Liver (tissue), 9 donors: ENCODE results near the gene GXYLT2. TPM values are rescaled to one million over a fixed set of nuclear protein-coding genes. Genes with fewer than 3 reads are reported as not detected.
"Not testable (repeated sequence)": the region's sequence is repeated elsewhere in the genome, so short reads cannot be mapped to it uniquely, and the experiment has no call there.

ENCODE experiments used
- DNase-seq: peaks from one replicate; pipeline ENCODE4 v3.0.0-alpha.2; 2017; ENCODE audit warnings: low spot score
- H3K27ac ChIP-seq, 2 donors: one replicate each; pipeline ENCODE4 v1.7.0; 2013; ENCODE audit warnings: inconsistent platforms in 2 of 2, low read length in 2 of 2, control low read depth in 1 of 2, low read depth in 1 of 2, mild to moderate bottlenecking in 1 of 2
- H3K27me3 ChIP-seq, 4 donors: one replicate each; pipeline versions ENCODE4 v1.6.1 to v1.7.0; 2013; ENCODE audit warnings: low read length in 3 of 4, inconsistent platforms in 1 of 4, mild to moderate bottlenecking in 1 of 4, moderate library complexity in 1 of 4; ENCODE audit not compliant: control insufficient read depth in 4 of 4, insufficient read depth in 4 of 4
- H3K36me3 ChIP-seq, 4 donors: one replicate each; pipeline versions ENCODE4 v1.6.1 to v1.7.0; 2013; ENCODE audit warnings: low read length in 3 of 4, mild to moderate bottlenecking in 3 of 4, low read depth in 1 of 4, moderate library complexity in 1 of 4; ENCODE audit not compliant: control insufficient read depth in 4 of 4, insufficient read depth in 3 of 4
- H3K4me1 ChIP-seq, 4 donors: one replicate each; pipeline versions ENCODE4 v1.6.1 to v1.7.0; 2013; ENCODE audit warnings: low read length in 3 of 4, mild to moderate bottlenecking in 3 of 4, moderate library complexity in 1 of 4; ENCODE audit not compliant: control insufficient read depth in 4 of 4, insufficient read depth in 4 of 4
- H3K4me3 ChIP-seq, 3 donors: one replicate each; pipeline versions ENCODE4 v1.6.1 to v1.7.0; 2013; ENCODE audit warnings: low read length in 3 of 3, control low read depth in 1 of 3, low read depth in 1 of 3, mild to moderate bottlenecking in 1 of 3
- H3K9ac ChIP-seq, 2 donors: one replicate each; pipeline ENCODE4 v1.7.0; 2013; ENCODE audit warnings: low read length in 2 of 2, mild to moderate bottlenecking in 2 of 2, moderate library complexity in 2 of 2, control low read depth in 1 of 2, low read depth in 1 of 2
- H3K9me3 ChIP-seq, 4 donors: one replicate each; pipeline versions ENCODE4 v1.6.1 to v1.7.0; 2013; ENCODE audit warnings: low read length in 3 of 4; ENCODE audit not compliant: control insufficient read depth in 4 of 4
- ATF3 ChIP-seq: IDR thresholded peaks from 2 replicates; pipeline ENCODE4 v1.6.1; 2016; ENCODE audit warnings: antibody characterized with exemption
- CTCF ChIP-seq: fragments of 150-350 bp; IDR thresholded peaks from 2 replicates; pipeline ENCODE4 v1.5.1; 2017; ENCODE audit warnings: improper control_type of control experiment, low read depth, low read length; ENCODE audit not compliant: missing input control
- EGR1 ChIP-seq, 2 donors: IDR thresholded peaks; 2 replicates each; pipeline ENCODE4 v1.6.1; 2016 to 2018; ENCODE audit warnings: antibody characterized with exemption in 2 of 2, low read depth in 2 of 2
- FOXA1 ChIP-seq: IDR thresholded peaks from 2 replicates; pipeline ENCODE4 v1.6.1; 2016; ENCODE audit warnings: antibody characterized with exemption
- FOXA2 ChIP-seq: IDR thresholded peaks from 2 replicates; pipeline ENCODE4 v1.6.1; 2016; ENCODE audit warnings: antibody characterized with exemption
- GABPA ChIP-seq, 2 donors: IDR thresholded peaks in 1 of 2; conservative IDR thresholded peaks in 1 of 2; 2 replicates each; pipeline ENCODE4 v1.6.1; 2016; ENCODE audit warnings: antibody characterized with exemption in 2 of 2, mild to moderate bottlenecking in 1 of 2, moderate library complexity in 1 of 2
- HNF4A ChIP-seq, 2 donors: conservative IDR thresholded peaks; 2 replicates each; pipeline ENCODE4 v1.6.1; 2016; ENCODE audit warnings: antibody characterized with exemption in 2 of 2, mild to moderate bottlenecking in 2 of 2
- JUND ChIP-seq, 2 donors: IDR thresholded peaks; 2 replicates each; pipeline ENCODE4 v1.6.1; 2016; ENCODE audit warnings: antibody characterized with exemption in 2 of 2
- MAX ChIP-seq: IDR thresholded peaks from 2 replicates; pipeline ENCODE4 v1.6.1; 2016; ENCODE audit warnings: antibody characterized with exemption
- NR2F2 ChIP-seq: IDR thresholded peaks from 2 replicates; pipeline ENCODE4 v1.6.1; 2016; ENCODE audit warnings: antibody characterized with exemption
- RAD21 ChIP-seq, 2 donors: IDR thresholded peaks; 2 replicates each; pipeline ENCODE4 v1.6.1; 2016; ENCODE audit warnings: antibody characterized with exemption in 2 of 2, mild to moderate bottlenecking in 2 of 2
- REST ChIP-seq: IDR thresholded peaks from 2 replicates; pipeline ENCODE4 v1.6.1; 2016; ENCODE audit warnings: antibody characterized with exemption, mild to moderate bottlenecking
- RXRA ChIP-seq, 2 donors: IDR thresholded peaks; 2 replicates each; pipeline ENCODE4 v1.6.1; 2017 to 2018; ENCODE audit warnings: antibody characterized with exemption in 2 of 2, mild to moderate bottlenecking in 1 of 2
- SP1 ChIP-seq: IDR thresholded peaks from 2 replicates; pipeline ENCODE4 v1.6.1; 2018; ENCODE audit warnings: antibody characterized with exemption, mild to moderate bottlenecking
- TAF1 ChIP-seq: conservative IDR thresholded peaks from 2 replicates; pipeline ENCODE4 v1.6.1; 2016; ENCODE audit warnings: antibody characterized with exemption, mild to moderate bottlenecking
- YY1 ChIP-seq: IDR thresholded peaks from 2 replicates; pipeline ENCODE4 v1.6.1; 2016; ENCODE audit warnings: antibody characterized with exemption, mild to moderate bottlenecking
- WGBS: extraction: QIAGEN DNeasy Blood & Tissue Kit; methylation state at CpG from one replicate; pipeline ENCODE4 v1.1.7; 2013; 5-methylcytosine and 5-hydroxymethylcytosine counted together
- polyA plus RNA-seq, 2 donors: library from polyadenylated mRNA; stranded (reverse) in 1 of 2; unstranded in 1 of 2; fragments of 200-250 nt in 1 of 2; fragments of >200 nt in 1 of 2; fragmentation: Nextera tagmentation in 1 of 2; extraction: Ambion mirVana in 1 of 2; gene quantifications; one replicate each; pipeline versions ENCODE4 v1.2.1 to v1.2.3, GENCODE V29; 2013 to 2015
- total RNA-seq, 2 donors: library from RNA; depleted of rRNA; stranded (reverse); fragments of >200 nt; gene quantifications; one replicate each; pipeline ENCODE4 v1.2.3, GENCODE V29; 2014
- donor health status: healthy.
- donor health status: healthy.
- donor health status: healthy.
- donor health status: healthy.
- donor health status: healthy.

The GXYLT2 gene
- total and polyA plus RNA-seq, 4 donors = 0.06 to 0.98 (median 0.10) TPM

GRCh38 chr3:72999951-73000350 lies 112.1 kb downstream of the GXYLT2 start:
- H3K27me3 ChIP-seq = no peaks in the 10 kb centered on the region
- H3K36me3 ChIP-seq = peaks cover 0 to 11% (median 3%) of the 10 kb centered on the region in 4 donors
- WGBS = 50% methylated on average over 2 of the region's 2 CpGs
- no peaks in the 10 kb centered on the region for H3K9me3 ChIP-seq
- H3K4me1 ChIP-seq = peaks cover 0 to 55% (median 45%) of the 10 kb centered on the region in 4 donors
- no peak overlapping the region for H3K4me3 ChIP-seq
- H3K27ac ChIP-seq = no peak overlapping the region
- no peak for DNase-seq
- no peak overlapping the region for H3K9ac ChIP-seq
- no peak for TF ChIP-seq RAD21 (IDR thresholded peaks at IDR 0.05)
- TF ChIP-seq FOXA1 = no peak
- TF ChIP-seq JUND (IDR thresholded peaks at IDR 0.05) = no peak
- TF ChIP-seq YY1 = no peak
- TF ChIP-seq NR2F2 = no peak
- TF ChIP-seq GABPA (IDR thresholded peaks at IDR 0.05 in 1 of 2, conservative IDR thresholded peaks at IDR 0.05 in 1 of 2) = no peak
- no peak for TF ChIP-seq EGR1 (IDR thresholded peaks at IDR 0.05; ENCODE audit: low read depth in 2 of 2)

GRCh38 chr3:73003050-73003449 lies 115.2 kb downstream of the GXYLT2 start:
- not testable (repeated sequence) for H3K27me3 ChIP-seq, H3K9me3 ChIP-seq, H3K27ac ChIP-seq, H3K9ac ChIP-seq, H3K4me3 ChIP-seq, DNase-seq
- H3K36me3 ChIP-seq = peaks cover 3 to 16% (median 10%) of the 10 kb centered on the region in 4 donors
- 84% methylated on average over 8 of the region's 8 CpGs for WGBS
- H3K4me1 ChIP-seq = peaks cover 0 to 50% (median 41%) of the 10 kb centered on the region in 4 donors

- H3K9ac ChIP-seq = no peak overlapping the region
- 52% methylated on average over 4 of the region's 4 CpGs for WGBS
- no peaks in the 10 kb centered on the region for H3K9me3 ChIP-seq
- H3K27me3 ChIP-seq = no peaks in the 10 kb centered on the region
- H3K36me3 ChIP-seq = peaks cover 3 to 16% (median 10%) of the 10 kb centered on the region in 4 donors
- H3K4me1 ChIP-seq = peaks cover 0 to 38% (median 31%) of the 10 kb centered on the region in 4 donors
- H3K27ac ChIP-seq = peak overlapping the region in 1 of 2 donors; percentile 31
- no peak for TF ChIP-seq SP1
- no peak for TF ChIP-seq FOXA1
- TF ChIP-seq ATF3 = no peak
- peak in 1 of 2 donors; percentile 39 for TF ChIP-seq HNF4A (conservative IDR thresholded peaks at IDR 0.05)
- H3K4me3 ChIP-seq = no peak overlapping the region
- no peak for DNase-seq
These were observed 116.5 kb downstream of the GXYLT2 start for GRCh38 chr3:73004316-73004715.

GRCh38 chr3:73007992-73008712 lies 120.3 kb downstream of the GXYLT2 start:
- Histone ChIP-seq H3K9me3 (no peaks in the 10 kb centered on the region), H3K4me1 (peaks cover 2 to 18% (median 8%) of the 10 kb centered on the region in 4 donors), H3K4me3 (no peak overlapping the region), H3K9ac (no peak overlapping the region), H3K27ac (no peak overlapping the region), H3K36me3 (peaks cover 0 to 17% (median 6%) of the 10 kb centered on the region in 4 donors), H3K27me3 (no peaks in the 10 kb centered on the region)
- no peak for DNase-seq
- 69% methylated on average over 6 of the region's 6 CpGs for WGBS
- TF ChIP-seq EGR1 (IDR thresholded peaks at IDR 0.05; ENCODE audit: low read depth in 2 of 2) = no peak
- no peak for TF ChIP-seq NR2F2
- no peak for TF ChIP-seq MAX
- TF ChIP-seq SP1 = no peak
- TF ChIP-seq FOXA1 = no peak
- no peak for TF ChIP-seq CTCF
- TF ChIP-seq REST = no peak
- no peak for TF ChIP-seq TAF1
- TF ChIP-seq FOXA2 = no peak
- no peak for TF ChIP-seq RXRA (IDR thresholded peaks at IDR 0.05)
- TF ChIP-seq RAD21 (IDR thresholded peaks at IDR 0.05) = no peak
- TF ChIP-seq JUND (IDR thresholded peaks at IDR 0.05) = no peak
